C4-2B (cell line): ENCODE measurements around the gene WSB1.

Experiments
- CTCF ChIP-seq: fragments of 450-650 bp; conservative IDR thresholded peaks from 2 replicates; pipeline ENCODE4 v1.5.1; 2017; ENCODE audit warnings: mild to moderate bottlenecking
- ZFX ChIP-seq: fragments of 450-650 bp; IDR thresholded peaks from 2 replicates; pipeline ENCODE4 v1.6.1; 2017

- TF ChIP-seq CTCF (no peak), ZFX (no peak)
Measured at GRCh38 chr17:27276653-27277156, 17.2 kb upstream of the WSB1 start.
